Progenitor cell of endocrine pancreas (in vitro differentiated cells): ENCODE data around the gene UBR7. TPM values are rescaled to one million over a fixed set of nuclear protein-coding genes. Genes with fewer than 3 reads are reported as not detected.
A peak's percentile ranks its signal among the peaks of the same experiment; 100 is the strongest.

ENCODE experiments used
- DNase-seq: peaks from one replicate; pipeline ENCODE4 v3.0.0; 2021; ENCODE audit warnings: low spot score; ENCODE audit not compliant: unreplicated experiment
- H3K27ac Mint-ChIP-seq: 2 replicates; pipeline ENCODE4 v1.8.0; 2021; ENCODE audit warnings: mild to moderate bottlenecking, moderate library complexity, mixed read lengths
- H3K27me3 Mint-ChIP-seq: 2 replicates; pipeline ENCODE4 v1.8.0; 2021; ENCODE audit warnings: mixed read lengths
- H3K36me3 Mint-ChIP-seq: 2 replicates; pipeline ENCODE4 v1.8.0; 2022; ENCODE audit warnings: mixed read lengths; ENCODE audit not compliant: insufficient read depth
- H3K4me1 Mint-ChIP-seq: 2 replicates; pipeline ENCODE4 v1.8.0; 2021; ENCODE audit warnings: low read depth, mixed read lengths
- H3K4me3 Mint-ChIP-seq: 2 replicates; pipeline ENCODE4 v1.8.0; 2021; ENCODE audit warnings: low read depth, mild to moderate bottlenecking, moderate library complexity, mixed read lengths
- H3K9me3 Mint-ChIP-seq: 2 replicates; pipeline ENCODE4 v1.8.0; 2021; ENCODE audit warnings: low read depth, mixed read lengths
- CTCF ChIP-seq: fragments of 200-600 bp; sonication (generic); IDR thresholded peaks from one replicate; pipeline ENCODE4 v1.5.0; 2021; ENCODE audit warnings: antibody characterized with exemption, mild to moderate bottlenecking; ENCODE audit not compliant: unreplicated experiment
- total RNA-seq: library from RNA; stranded (reverse); gene quantifications from 2 replicates; pipeline ENCODE4 v1.2.1, GENCODE V29; 2021

Gene UBR7
- total RNA-seq, 1 donor from 2014 or later = 17.2 TPM

DNA sequence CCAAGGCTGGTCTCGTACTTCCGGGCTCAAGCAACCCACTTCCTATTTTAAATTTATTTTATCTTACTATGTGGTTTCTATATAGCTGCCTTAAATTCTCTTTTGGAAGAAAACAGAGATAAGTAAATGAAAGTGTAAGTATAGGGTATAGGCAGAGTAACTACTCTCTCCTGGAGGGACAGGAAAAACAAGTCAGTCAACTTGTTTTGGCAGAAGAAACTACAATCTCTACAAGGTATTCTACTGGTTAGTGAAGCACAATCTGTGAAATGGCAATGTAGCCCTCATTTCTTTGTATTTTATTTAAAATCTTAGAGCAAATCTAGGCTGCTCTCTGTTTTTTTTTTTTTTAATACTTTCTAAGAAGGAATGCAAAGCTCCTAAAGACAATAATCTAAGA lies 55.4 kb downstream of the UBR7 start:
- Mint-ChIP-seq H3K27me3 (no peaks in the 10 kb centered on the region), H3K4me1 (peaks cover 11% of the 10 kb centered on the region), H3K27ac (no peak overlapping the region), H3K36me3 (peaks cover 8% of the 10 kb centered on the region), H3K4me3 (no peak overlapping the region), H3K9me3 (no peaks in the 10 kb centered on the region)
- no peak for DNase-seq
- TF ChIP-seq CTCF = no peak

- Mint-ChIP-seq H3K4me3 (no peak overlapping the region), H3K36me3 (peaks cover 8% of the 10 kb centered on the region), H3K9me3 (no peaks in the 10 kb centered on the region), H3K27ac (no peak overlapping the region), H3K4me1 (peaks cover 17% of the 10 kb centered on the region), H3K27me3 (no peaks in the 10 kb centered on the region)
- no peak for DNase-seq
- no peak for TF ChIP-seq CTCF
Observed at GRCh38 chr14:93263416-93263815, 56.4 kb downstream of the UBR7 start.

DNA sequence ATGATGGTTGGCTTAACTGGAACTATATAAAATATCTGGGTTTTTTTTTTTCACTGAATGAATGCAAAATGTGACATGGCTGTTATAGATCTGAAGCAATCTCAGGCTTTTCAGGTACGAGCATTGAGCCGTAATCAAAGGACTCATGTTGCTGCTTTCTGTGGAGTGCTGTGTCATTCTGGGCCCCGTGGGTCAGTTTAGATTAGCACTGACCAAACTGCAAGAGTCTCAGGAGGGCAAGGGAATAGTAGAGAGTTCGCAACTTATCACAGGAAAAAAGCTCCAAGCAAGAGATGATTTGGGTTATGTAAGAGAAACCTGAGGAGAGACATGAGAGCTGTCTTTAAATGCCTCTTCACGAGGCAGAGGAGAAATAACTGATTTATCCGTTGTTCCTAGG lies 59.1 kb downstream of the UBR7 start:
- H3K27ac Mint-ChIP-seq = no peak overlapping the region
- H3K4me1 Mint-ChIP-seq = peaks cover 24% of the 10 kb centered on the region
- H3K9me3 Mint-ChIP-seq = no peaks in the 10 kb centered on the region
- H3K4me3 Mint-ChIP-seq = no peak overlapping the region
- DNase-seq = no peak
- peaks cover 5% of the 10 kb centered on the region for H3K36me3 Mint-ChIP-seq
- H3K27me3 Mint-ChIP-seq = no peaks in the 10 kb centered on the region
- TF ChIP-seq CTCF = no peak

- peak overlapping the region; percentile 18 for H3K27ac Mint-ChIP-seq
Observed at GRCh38 chr14:93267149-93267711, 60.2 kb downstream of the UBR7 start.

GRCh38 chr14:93268406-93268805 lies 61.4 kb downstream of the UBR7 start:
- Mint-ChIP-seq H3K27me3 (no peaks in the 10 kb centered on the region), H3K4me1 (peaks cover 23% of the 10 kb centered on the region), H3K4me3 (no peak overlapping the region), H3K9me3 (no peaks in the 10 kb centered on the region), H3K27ac (no peak overlapping the region), H3K36me3 (peaks cover 7% of the 10 kb centered on the region)
- TF ChIP-seq CTCF = no peak
- no peak for DNase-seq

More at GRCh38 chr14:93267149-93267711, 60.2 kb downstream of the UBR7 start:
- Mint-ChIP-seq H3K36me3 (peaks cover 6% of the 10 kb centered on the region), H3K27me3 (no peaks in the 10 kb centered on the region), H3K9me3 (no peaks in the 10 kb centered on the region), H3K4me3 (no peak overlapping the region), H3K4me1 (peaks cover 24% of the 10 kb centered on the region)
- TF ChIP-seq CTCF = no peak
- no peak for DNase-seq
